Measurements from ENCODE around the gene CGB5.
"Not testable (repeated sequence)": the region's sequence is repeated elsewhere in the genome, so short reads cannot be mapped to it uniquely, and the experiment has no call there.

The CGB5 gene

GRCh38 chr19:49043548-49043947 lies at the start of gene CGB5:
TSS of gene CGB5 (plus strand) at chr19:49043848. CDS start at chr19:49044210, 362 bp downstream.
- DNase-seq (ENCODE audit: low read depth in 1 of 2, low spot score in 1 of 2); in situ Hi-C loops (cut with HindIII; ENCODE audit: low pct_unique_long_range_greater_than_20kb, low sequenced_read_pairs): not testable (repeated sequence)

- TF ChIP-seq JUND (IDR thresholded peaks at IDR 0.05; ENCODE audit: low read depth), result no peak
- in situ Hi-C loops (cut with HindIII; ENCODE audit: low pct_unique_long_range_greater_than_20kb, low sequenced_read_pairs), result no loop called here
- no peak for DNase-seq (ENCODE audit: low read depth in 1 of 2, low spot score in 1 of 2)
Measured at GRCh38 chr19:48994035-48994386, 49.6 kb upstream of the CGB5 start.

GRCh38 chr19:48997972-48998371 lies 45.7 kb upstream of the CGB5 start:
- peak in 1 of 2 experiments; percentile 71 for DNase-seq (ENCODE audit: low read depth in 1 of 2, low spot score in 1 of 2)
- in situ Hi-C loops (cut with HindIII; ENCODE audit: low pct_unique_long_range_greater_than_20kb, low sequenced_read_pairs), result no loop called here
- TF ChIP-seq JUND (IDR thresholded peaks at IDR 0.05; ENCODE audit: low read depth), result no peak

GRCh38 chr19:48999481-49000325 lies 43.9 kb upstream of the CGB5 start:
- in situ Hi-C loops (cut with HindIII; ENCODE audit: low pct_unique_long_range_greater_than_20kb, low sequenced_read_pairs), result no loop called here
- TF ChIP-seq JUND (IDR thresholded peaks at IDR 0.05; ENCODE audit: low read depth), result no peak
- peak in 1 of 2 experiments; percentile 56 for DNase-seq (ENCODE audit: low read depth in 1 of 2, low spot score in 1 of 2)

GRCh38 chr19:49004133-49004532 lies 39.5 kb upstream of the CGB5 start:
- no peak for TF ChIP-seq JUND (IDR thresholded peaks at IDR 0.05; ENCODE audit: low read depth)
- DNase-seq (ENCODE audit: low read depth in 1 of 2, low spot score in 1 of 2), result no peak
- in situ Hi-C loops (cut with HindIII; ENCODE audit: low pct_unique_long_range_greater_than_20kb, low sequenced_read_pairs), result no loop called here

- no peak for DNase-seq (ENCODE audit: low read depth in 1 of 2, low spot score in 1 of 2)
- in situ Hi-C loops (cut with HindIII; ENCODE audit: low pct_unique_long_range_greater_than_20kb, low sequenced_read_pairs), result no loop called here
- no peak for TF ChIP-seq JUND (IDR thresholded peaks at IDR 0.05; ENCODE audit: low read depth)
Measured at GRCh38 chr19:49004964-49005614, 38.6 kb upstream of the CGB5 start.

- no peak for TF ChIP-seq JUND (IDR thresholded peaks at IDR 0.05; ENCODE audit: low read depth)
- in situ Hi-C loops (cut with HindIII; ENCODE audit: low pct_unique_long_range_greater_than_20kb, low sequenced_read_pairs), result no loop called here
- DNase-seq (ENCODE audit: low read depth in 1 of 2, low spot score in 1 of 2), result no peak
Measured at GRCh38 chr19:49006905-49007304, 36.7 kb upstream of the CGB5 start.

GRCh38 chr19:49009828-49010227 lies 33.8 kb upstream of the CGB5 start:
- in situ Hi-C loops (cut with HindIII; ENCODE audit: low pct_unique_long_range_greater_than_20kb, low sequenced_read_pairs), result no loop called here
- no peak for TF ChIP-seq JUND (IDR thresholded peaks at IDR 0.05; ENCODE audit: low read depth)
- no peak for DNase-seq (ENCODE audit: low read depth in 1 of 2, low spot score in 1 of 2)

- DNase-seq (ENCODE audit: low read depth in 1 of 2, low spot score in 1 of 2), result no peak
- in situ Hi-C loops (cut with HindIII; ENCODE audit: low pct_unique_long_range_greater_than_20kb, low sequenced_read_pairs), result no loop called here
- TF ChIP-seq JUND (IDR thresholded peaks at IDR 0.05; ENCODE audit: low read depth), result no peak
Measured at GRCh38 chr19:49010453-49010852, 33.2 kb upstream of the CGB5 start.

- no peak for DNase-seq (ENCODE audit: low read depth in 1 of 2, low spot score in 1 of 2)
- no peak for TF ChIP-seq JUND (IDR thresholded peaks at IDR 0.05; ENCODE audit: low read depth)
- in situ Hi-C loops (cut with HindIII; ENCODE audit: low pct_unique_long_range_greater_than_20kb, low sequenced_read_pairs), result no loop called here
Measured at GRCh38 chr19:49011194-49011593, 32.5 kb upstream of the CGB5 start.

- DNase-seq (ENCODE audit: low read depth in 1 of 2, low spot score in 1 of 2), result no peak
- in situ Hi-C loops (cut with HindIII; ENCODE audit: low pct_unique_long_range_greater_than_20kb, low sequenced_read_pairs), result no loop called here
- TF ChIP-seq JUND (IDR thresholded peaks at IDR 0.05; ENCODE audit: low read depth), result no peak
Measured at GRCh38 chr19:49014123-49014869, 29.4 kb upstream of the CGB5 start.

- no peak for DNase-seq (ENCODE audit: low read depth in 1 of 2, low spot score in 1 of 2)
- no peak for TF ChIP-seq JUND (IDR thresholded peaks at IDR 0.05; ENCODE audit: low read depth)
- in situ Hi-C loops (cut with HindIII; ENCODE audit: low pct_unique_long_range_greater_than_20kb, low sequenced_read_pairs), result no loop called here
Measured at GRCh38 chr19:49014870-49015255, 28.8 kb upstream of the CGB5 start.

Measured in T47D (cell line).